ENCODE data around the gene NRN1L.

Gene NRN1L

DNA sequence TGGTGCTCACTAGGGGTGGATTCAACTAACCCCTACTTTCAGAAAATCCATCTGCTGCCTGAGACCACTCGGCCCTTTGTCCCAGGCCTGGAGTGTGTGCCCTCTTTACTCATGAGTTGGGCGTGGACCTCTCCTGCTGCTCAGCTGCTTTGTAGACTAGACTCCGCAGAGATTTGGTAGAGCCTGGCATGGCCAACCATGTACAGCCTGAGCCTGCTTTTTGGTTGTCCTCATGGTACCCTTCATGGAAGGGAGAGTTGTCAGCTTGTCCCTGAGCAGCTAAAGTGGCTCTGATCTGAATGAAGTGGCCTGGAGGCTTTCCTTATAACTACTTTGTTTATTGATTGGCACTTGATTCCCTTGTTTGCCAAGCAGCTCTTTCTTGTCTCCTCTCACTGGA lies 10.3 kb upstream of the NRN1L start:
- Histone ChIP-seq H3K4me1 (ENCODE audit: control insufficient read depth in 2 of 2, insufficient read depth in 1 of 2, low read depth in 1 of 2, low read length in 2 of 2) (peaks cover 8 to 10% of the 10 kb centered on the region in 2 donors), H3K4me2 (ENCODE audit: insufficient read depth, low read length, poor library complexity, severe bottlenecking) (no peak overlapping the region), H3K9me3 (replicated peaks in 1 of 2; ENCODE audit: control insufficient read depth in 2 of 2, insufficient read depth in 1 of 2, low read depth in 1 of 2, low read length in 2 of 2) (no peaks in the 10 kb centered on the region), H3K36me3 (replicated peaks in 1 of 2; ENCODE audit: control insufficient read depth in 2 of 2, insufficient read depth in 2 of 2, low read length in 2 of 2) (peaks cover 45 to 77% of the 10 kb centered on the region in 2 donors), H3K23ac (ENCODE audit: low read depth, low read length, poor library complexity) (no peak overlapping the region), H2BK12ac (ENCODE audit: low read length) (no peak overlapping the region), H3K14ac (ENCODE audit: low read length) (no peak overlapping the region), H2AK5ac (ENCODE audit: low read depth, low read length) (no peak overlapping the region), H4K8ac (ENCODE audit: low read depth, low read length) (no peak overlapping the region), H4K91ac (ENCODE audit: low read depth, low read length, poor library complexity) (no peak overlapping the region), H3K79me1 (ENCODE audit: low read depth, low read length) (peaks cover 8% of the 10 kb centered on the region), H3K4me3 (ENCODE audit: low read length in 2 of 2) (peak overlapping the region in 1 of 2 donors; percentile 77), H2BK15ac (ENCODE audit: low read length) (no peak overlapping the region), H2AFZ (ENCODE audit: low read length) (no peak overlapping the region), H3K18ac (ENCODE audit: low read length) (no peak overlapping the region), H3K9ac (ENCODE audit: low read depth, low read length, poor library complexity) (no peak overlapping the region), H3K27me3 (ENCODE audit: control insufficient read depth in 3 of 3, insufficient read depth in 3 of 3, low read depth in 1 of 3, low read length in 3 of 3) (no peaks in the 10 kb centered on the region), H3K27ac (replicated peaks; ENCODE audit: low read length) (no peak overlapping the region), H2BK5ac (ENCODE audit: low read length) (no peak overlapping the region), H3K4ac (ENCODE audit: low read length) (no peak overlapping the region), H2BK120ac (ENCODE audit: low read depth, low read length) (no peak overlapping the region)
- no peak for DNase-seq (ENCODE audit: low spot score)
- WGBS, 2 donors (ENCODE audit: extremely low coverage in 2 of 2, insufficient read length in 2 of 2, insufficient replicate concordance in 1 of 2), result no CpG with 5 or more reads among the region's 3 CpGs

DNA sequence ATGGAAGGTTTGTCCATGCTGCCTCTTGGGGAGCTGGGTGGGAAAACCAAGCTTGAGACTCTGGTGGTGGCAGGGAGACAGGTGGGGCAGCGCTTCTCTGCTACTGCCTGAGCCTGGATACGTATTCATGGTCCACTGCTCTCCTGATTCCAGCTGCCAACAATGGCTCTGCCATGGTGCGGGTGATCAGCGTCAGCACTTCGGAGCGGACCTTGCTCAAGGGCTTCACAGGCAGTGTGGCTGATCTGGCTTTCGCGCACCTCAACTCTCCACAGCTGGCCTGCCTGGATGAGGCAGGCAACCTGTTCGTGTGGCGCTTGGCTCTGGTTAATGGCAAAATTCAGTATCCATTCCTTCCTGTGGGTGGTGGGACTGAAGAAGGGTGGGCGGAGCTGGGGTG lies 7.6 kb upstream of the NRN1L start:
- no peak overlapping the region for H2BK15ac ChIP-seq (ENCODE audit: low read length)
- peak overlapping the region; percentile 1 for H3K23ac ChIP-seq (ENCODE audit: low read depth, low read length, poor library complexity)
- no peaks in the 10 kb centered on the region for H3K27me3 ChIP-seq (ENCODE audit: control insufficient read depth in 3 of 3, insufficient read depth in 3 of 3, low read depth in 1 of 3, low read length in 3 of 3)
- H4K8ac ChIP-seq (ENCODE audit: low read depth, low read length), result no peak overlapping the region
- no peak overlapping the region for H3K18ac ChIP-seq (ENCODE audit: low read length)
- no peak overlapping the region for H2BK5ac ChIP-seq (ENCODE audit: low read length)
- H3K14ac ChIP-seq (ENCODE audit: low read length), result no peak overlapping the region
- peaks cover 0 to 1% of the 10 kb centered on the region in 2 donors for H3K9me3 ChIP-seq (replicated peaks in 1 of 2; ENCODE audit: control insufficient read depth in 2 of 2, insufficient read depth in 1 of 2, low read depth in 1 of 2, low read length in 2 of 2)
- no peak overlapping the region for H3K9ac ChIP-seq (ENCODE audit: low read depth, low read length, poor library complexity)
- no peak overlapping the region for H3K4ac ChIP-seq (ENCODE audit: low read length)
- H3K36me3 ChIP-seq (replicated peaks in 1 of 2; ENCODE audit: control insufficient read depth in 2 of 2, insufficient read depth in 2 of 2, low read length in 2 of 2), result peaks cover 58 to 79% of the 10 kb centered on the region in 2 donors
- H3K79me1 ChIP-seq (ENCODE audit: low read depth, low read length), result peaks cover 11% of the 10 kb centered on the region
- H3K4me3 ChIP-seq (ENCODE audit: low read length in 2 of 2), result no peak overlapping the region
- no peak overlapping the region for H3K4me2 ChIP-seq (ENCODE audit: insufficient read depth, low read length, poor library complexity, severe bottlenecking)
- H2AK5ac ChIP-seq (ENCODE audit: low read depth, low read length), result no peak overlapping the region
- no CpG with 5 or more reads among the region's 11 CpGs for WGBS, 2 donors (ENCODE audit: extremely low coverage in 2 of 2, insufficient read length in 2 of 2, insufficient replicate concordance in 1 of 2)
- no peak overlapping the region for H3K27ac ChIP-seq (replicated peaks; ENCODE audit: low read length)
- H3K4me1 ChIP-seq (ENCODE audit: control insufficient read depth in 2 of 2, insufficient read depth in 1 of 2, low read depth in 1 of 2, low read length in 2 of 2), result peaks cover 8 to 10% of the 10 kb centered on the region in 2 donors
- no peak overlapping the region for H2AFZ ChIP-seq (ENCODE audit: low read length)
- no peak for DNase-seq (ENCODE audit: low spot score)
- H2BK12ac ChIP-seq (ENCODE audit: low read length), result no peak overlapping the region
- H2BK120ac ChIP-seq (ENCODE audit: low read depth, low read length), result no peak overlapping the region
- H4K91ac ChIP-seq (ENCODE audit: low read depth, low read length, poor library complexity), result no peak overlapping the region

- H3K18ac ChIP-seq (ENCODE audit: low read length), result no peak overlapping the region
- H3K27ac ChIP-seq (replicated peaks; ENCODE audit: low read length), result no peak overlapping the region
- H3K9me3 ChIP-seq (replicated peaks in 1 of 2; ENCODE audit: control insufficient read depth in 2 of 2, insufficient read depth in 1 of 2, low read depth in 1 of 2, low read length in 2 of 2), result peaks cover 0 to 1% of the 10 kb centered on the region in 2 donors
- H3K36me3 ChIP-seq (replicated peaks in 1 of 2; ENCODE audit: control insufficient read depth in 2 of 2, insufficient read depth in 2 of 2, low read length in 2 of 2), result peaks cover 70 to 85% of the 10 kb centered on the region in 2 donors
- peaks cover 14% of the 10 kb centered on the region for H3K79me1 ChIP-seq (ENCODE audit: low read depth, low read length)
- H2AK5ac ChIP-seq (ENCODE audit: low read depth, low read length), result no peak overlapping the region
- no peak overlapping the region for H3K23ac ChIP-seq (ENCODE audit: low read depth, low read length, poor library complexity)
- H2AFZ ChIP-seq (ENCODE audit: low read length), result no peak overlapping the region
- no peak overlapping the region for H4K91ac ChIP-seq (ENCODE audit: low read depth, low read length, poor library complexity)
- no peak overlapping the region for H3K4me3 ChIP-seq (ENCODE audit: low read length in 2 of 2)
- no peak overlapping the region for H3K9ac ChIP-seq (ENCODE audit: low read depth, low read length, poor library complexity)
- H3K27me3 ChIP-seq (ENCODE audit: control insufficient read depth in 3 of 3, insufficient read depth in 3 of 3, low read depth in 1 of 3, low read length in 3 of 3), result no peaks in the 10 kb centered on the region
- peaks cover 7 to 8% of the 10 kb centered on the region in 2 donors for H3K4me1 ChIP-seq (ENCODE audit: control insufficient read depth in 2 of 2, insufficient read depth in 1 of 2, low read depth in 1 of 2, low read length in 2 of 2)
- no CpG with 5 or more reads among the region's 6 CpGs for WGBS, 2 donors (ENCODE audit: extremely low coverage in 2 of 2, insufficient read length in 2 of 2, insufficient replicate concordance in 1 of 2)
- no peak overlapping the region for H4K8ac ChIP-seq (ENCODE audit: low read depth, low read length)
- no peak overlapping the region for H2BK12ac ChIP-seq (ENCODE audit: low read length)
- no peak overlapping the region for H3K4me2 ChIP-seq (ENCODE audit: insufficient read depth, low read length, poor library complexity, severe bottlenecking)
- no peak overlapping the region for H3K14ac ChIP-seq (ENCODE audit: low read length)
- no peak overlapping the region for H2BK120ac ChIP-seq (ENCODE audit: low read depth, low read length)
- DNase-seq (ENCODE audit: low spot score), result no peak
- H2BK15ac ChIP-seq (ENCODE audit: low read length), result no peak overlapping the region
- no peak overlapping the region for H2BK5ac ChIP-seq (ENCODE audit: low read length)
- H3K4ac ChIP-seq (ENCODE audit: low read length), result no peak overlapping the region
These were observed 6.5 kb upstream of the NRN1L start for GRCh38 chr16:67878232-67878631.

DNA sequence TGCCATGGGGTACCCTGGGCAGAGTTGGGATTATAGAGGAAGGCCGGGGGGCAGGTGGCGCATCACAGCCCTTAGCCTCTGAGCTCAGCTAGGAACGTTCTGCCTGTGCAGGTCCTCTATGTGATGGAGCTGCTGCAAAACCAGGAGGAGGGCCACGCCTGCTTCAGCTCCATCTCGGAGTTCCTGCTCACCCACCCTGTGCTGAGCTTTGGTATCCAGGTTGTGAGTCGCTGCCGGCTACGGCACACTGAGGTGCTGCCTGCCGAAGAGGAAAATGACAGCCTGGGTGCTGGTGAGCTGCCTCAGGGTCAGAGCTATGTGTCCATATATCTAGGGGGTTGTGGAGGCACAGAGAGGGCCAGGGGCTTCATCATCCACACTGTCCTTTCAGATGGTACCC lies 5.8 kb upstream of the NRN1L start:
- Histone ChIP-seq H2BK5ac (ENCODE audit: low read length) (no peak overlapping the region), H3K27me3 (ENCODE audit: control insufficient read depth in 3 of 3, insufficient read depth in 3 of 3, low read depth in 1 of 3, low read length in 3 of 3) (no peaks in the 10 kb centered on the region), H3K18ac (ENCODE audit: low read length) (no peak overlapping the region), H3K9ac (ENCODE audit: low read depth, low read length, poor library complexity) (no peak overlapping the region), H3K14ac (ENCODE audit: low read length) (no peak overlapping the region), H2AK5ac (ENCODE audit: low read depth, low read length) (no peak overlapping the region), H3K4me3 (ENCODE audit: low read length in 2 of 2) (no peak overlapping the region), H2AFZ (ENCODE audit: low read length) (no peak overlapping the region), H3K4me2 (ENCODE audit: insufficient read depth, low read length, poor library complexity, severe bottlenecking) (no peak overlapping the region), H3K4me1 (ENCODE audit: control insufficient read depth in 2 of 2, insufficient read depth in 1 of 2, low read depth in 1 of 2, low read length in 2 of 2) (peaks cover 4 to 6% of the 10 kb centered on the region in 2 donors), H4K8ac (ENCODE audit: low read depth, low read length) (no peak overlapping the region), H2BK12ac (ENCODE audit: low read length) (no peak overlapping the region), H3K27ac (replicated peaks; ENCODE audit: low read length) (no peak overlapping the region), H2BK120ac (ENCODE audit: low read depth, low read length) (no peak overlapping the region), H3K9me3 (replicated peaks in 1 of 2; ENCODE audit: control insufficient read depth in 2 of 2, insufficient read depth in 1 of 2, low read depth in 1 of 2, low read length in 2 of 2) (peaks cover 0 to 1% of the 10 kb centered on the region in 2 donors), H3K36me3 (replicated peaks in 1 of 2; ENCODE audit: control insufficient read depth in 2 of 2, insufficient read depth in 2 of 2, low read length in 2 of 2) (peaks cover 73 to 91% of the 10 kb centered on the region in 2 donors), H3K4ac (ENCODE audit: low read length) (no peak overlapping the region), H2BK15ac (ENCODE audit: low read length) (no peak overlapping the region), H3K23ac (ENCODE audit: low read depth, low read length, poor library complexity) (no peak overlapping the region), H3K79me1 (ENCODE audit: low read depth, low read length) (peaks cover 14% of the 10 kb centered on the region), H4K91ac (ENCODE audit: low read depth, low read length, poor library complexity) (no peak overlapping the region)
- no peak for DNase-seq (ENCODE audit: low spot score)
- no CpG with 5 or more reads among the region's 9 CpGs for WGBS, 2 donors (ENCODE audit: extremely low coverage in 2 of 2, insufficient read length in 2 of 2, insufficient replicate concordance in 1 of 2)

All from neuronal stem cell (in vitro differentiated cells).